ENCODE data around the gene ADCY3.

ADCY3 gene

GRCh38 chr2:24771764-24772586, 148.1 kb downstream of the ADCY3 start:
- TF ChIP-seq CTCF (IDR thresholded peaks at IDR 0.05; ENCODE audit: borderline replicate concordance, insufficient read depth, low read depth, low read length): no peak
- no peak overlapping the region for H3K4me3 ChIP-seq (ENCODE audit: low read depth, low read length)

GRCh38 chr2:24771061-24771460, 149.0 kb downstream of the ADCY3 start:
- no peak for TF ChIP-seq CTCF (IDR thresholded peaks at IDR 0.05; ENCODE audit: borderline replicate concordance, insufficient read depth, low read depth, low read length)
- H3K4me3 ChIP-seq (ENCODE audit: low read depth, low read length): no peak overlapping the region
